Spleen (tissue), 11 donors: ENCODE measurements around the gene GATAD2A. TPM values are rescaled to one million over a fixed set of nuclear protein-coding genes. Genes with fewer than 3 reads are reported as not detected.

Experiments
- DNase-seq: peaks from one replicate; pipeline ENCODE4 v3.0.0-alpha.2; 2020
- H3K27ac ChIP-seq, 8 donors: fragments of 200-600 bp; sonication (generic) in 7 of 8; 1 replicate in 4 of 8; 2 replicates in 4 of 8; pipeline versions ENCODE4 v1.5.0 to v1.8.0; 2016 to 2021; ENCODE audit warnings: inconsistent platforms in 4 of 8, mild to moderate bottlenecking in 4 of 8, moderate library complexity in 1 of 8
- H3K27me3 ChIP-seq, 7 donors: fragments of 200-600 bp; sonication (generic) in 6 of 7; replicated peaks in 1 of 7; 1 replicate in 4 of 7; 2 replicates in 3 of 7; pipeline versions ENCODE4 v1.5.0 to v1.8.0; 2016 to 2021; ENCODE audit warnings: inconsistent platforms in 3 of 7, mild to moderate bottlenecking in 1 of 7
- H3K36me3 ChIP-seq, 6 donors: fragments of 200-600 bp; sonication (generic) in 5 of 6; 1 replicate in 4 of 6; 2 replicates in 2 of 6; pipeline versions ENCODE4 v1.5.0 to v1.8.0; 2016 to 2021; ENCODE audit warnings: inconsistent platforms in 2 of 6
- H3K4me1 ChIP-seq, 6 donors: fragments of 200-600 bp; sonication (generic) in 5 of 6; 1 replicate in 3 of 6; 2 replicates in 3 of 6; pipeline versions ENCODE4 v1.5.0 to v1.8.0; 2016 to 2021; ENCODE audit warnings: inconsistent platforms in 3 of 6
- H3K4me3 ChIP-seq, 8 donors: fragments of 200-600 bp; sonication (generic) in 7 of 8; 1 replicate in 4 of 8; 2 replicates in 4 of 8; pipeline versions ENCODE4 v1.5.0 to v1.8.0; 2016 to 2021; ENCODE audit warnings: inconsistent platforms in 4 of 8, mild to moderate bottlenecking in 4 of 8, moderate library complexity in 2 of 8
- H3K9me3 ChIP-seq, 8 donors: fragments of 200-600 bp; sonication (generic) in 7 of 8; 1 replicate in 4 of 8; 2 replicates in 4 of 8; pipeline versions ENCODE4 v1.5.0 to v1.8.0; 2016 to 2021; ENCODE audit warnings: inconsistent platforms in 4 of 8
- POLR2A ChIP-seq, 3 donors: fragments of 450-650 bp; IDR thresholded peaks; one replicate each; pipeline ENCODE4 v1.5.1; 2017; ENCODE audit warnings: antibody characterized with exemption in 3 of 3, mild to moderate bottlenecking in 1 of 3
- POLR2AphosphoS5 ChIP-seq, 3 donors: sonication (generic); formaldehyde crosslinking; IDR thresholded peaks; one replicate each; pipeline ENCODE4 v1.5.1; 2017; ENCODE audit warnings: antibody characterized with exemption in 3 of 3
- WGBS, 5 donors: extraction: QIAGEN DNeasy Blood & Tissue Kit in 3 of 5; methylation state at CpG; one replicate each; pipeline versions ENCODE4 v1.1.5 to v1.1.7; 2013 to 2018; 5-methylcytosine and 5-hydroxymethylcytosine counted together
- intact Hi-C: fragments of 100-400 bp; cut with DNase I; formaldehyde crosslinking; loops from one replicate; pipeline ENCODE4 v1.15.0; 2023; ENCODE audit warnings: low total_unique reads
- polyA plus RNA-seq, 3 donors: library from polyadenylated mRNA; stranded (reverse); fragments of 200-250 nt; gene quantifications; one replicate each; pipeline ENCODE4 v1.2.1, GENCODE V29; 2013
- total RNA-seq, 7 donors: library from RNA; depleted of rRNA in 3 of 7; stranded (reverse); fragments of >200 nt in 3 of 7; fragmentation: NEBNext Ultra II Directional in 4 of 7; extraction: Animal tissue kit (Norgen Biotek cat#: 25700) in 4 of 7; gene quantifications; one replicate each; pipeline versions ENCODE4 v1.1.0 to v1.2.1, GENCODE V29; 2016 to 2021
- TF ChIP-seq, protein P1 (sequence below), 11 experiments: fragments of 200-600 bp in 7 of 11; fragments of 450-650 bp in 4 of 11; sonication (generic) in 4 of 11; IDR thresholded peaks in 8 of 11; conservative IDR thresholded peaks in 3 of 11; 1 replicate in 7 of 11; 2 replicates in 4 of 11; pipeline versions ENCODE4 v1.4.0 to v1.8.0; 2016 to 2021; ENCODE audit warnings: antibody characterized with exemption in 11 of 11, inconsistent platforms in 4 of 11, mild to moderate bottlenecking in 1 of 11
- donor health status: healthy with polysubstance abuse.
- donor health status: DM: no; HTN: no; CAD: no; lungs with moderate emphysema.
- donor health status: DM: no; HTN: no; CAD: no.
- donor health status: Bipolar disorder and iron deficiency.
- donor health status: healthy.
- donor health status: DM: no; HTN: no; CAD: no.
- donor health status: DM: yes; HTN: yes; CAD: no.

GATAD2A gene
- total and polyA plus RNA-seq, 10 donors, result 11.6 to 122 (median 66.8) TPM

DNA sequence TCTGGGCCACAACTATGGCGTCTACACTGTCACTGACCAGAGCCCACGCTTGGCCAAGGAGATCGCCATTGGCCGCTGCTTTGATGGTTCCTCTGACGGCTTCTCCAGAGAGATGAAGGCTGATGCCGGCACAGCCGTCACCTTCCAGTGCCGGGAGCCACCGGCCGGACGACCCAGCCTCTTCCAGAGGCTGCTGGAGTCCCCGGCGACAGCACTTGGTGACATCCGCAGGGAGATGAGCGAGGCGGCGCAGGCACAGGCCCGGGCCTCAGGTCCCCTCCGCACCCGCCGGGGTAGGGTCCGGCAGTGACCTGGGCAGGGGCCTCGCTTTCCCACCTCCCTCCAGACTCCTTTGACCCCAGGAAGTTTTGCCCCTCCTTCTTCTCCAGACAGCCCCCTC lies 140.2 kb downstream of the GATAD2A start:
- TF ChIP-seq, protein P1, sequence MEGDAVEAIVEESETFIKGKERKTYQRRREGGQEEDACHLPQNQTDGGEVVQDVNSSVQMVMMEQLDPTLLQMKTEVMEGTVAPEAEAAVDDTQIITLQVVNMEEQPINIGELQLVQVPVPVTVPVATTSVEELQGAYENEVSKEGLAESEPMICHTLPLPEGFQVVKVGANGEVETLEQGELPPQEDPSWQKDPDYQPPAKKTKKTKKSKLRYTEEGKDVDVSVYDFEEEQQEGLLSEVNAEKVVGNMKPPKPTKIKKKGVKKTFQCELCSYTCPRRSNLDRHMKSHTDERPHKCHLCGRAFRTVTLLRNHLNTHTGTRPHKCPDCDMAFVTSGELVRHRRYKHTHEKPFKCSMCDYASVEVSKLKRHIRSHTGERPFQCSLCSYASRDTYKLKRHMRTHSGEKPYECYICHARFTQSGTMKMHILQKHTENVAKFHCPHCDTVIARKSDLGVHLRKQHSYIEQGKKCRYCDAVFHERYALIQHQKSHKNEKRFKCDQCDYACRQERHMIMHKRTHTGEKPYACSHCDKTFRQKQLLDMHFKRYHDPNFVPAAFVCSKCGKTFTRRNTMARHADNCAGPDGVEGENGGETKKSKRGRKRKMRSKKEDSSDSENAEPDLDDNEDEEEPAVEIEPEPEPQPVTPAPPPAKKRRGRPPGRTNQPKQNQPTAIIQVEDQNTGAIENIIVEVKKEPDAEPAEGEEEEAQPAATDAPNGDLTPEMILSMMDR (IDR thresholded peaks at IDR 0.05 in 8 of 11, conservative IDR thresholded peaks at IDR 0.05 in 3 of 11), result no peak
- TF ChIP-seq POLR2AphosphoS5 (IDR thresholded peaks at IDR 0.05) (no peak), POLR2A (IDR thresholded peaks at IDR 0.05) (no peak)
- 93 to 96% (median 94%) methylated on average over 15 to 23 of the region's 23 CpGs for WGBS, 5 donors
- intact Hi-C loops, result no loop called here
- Histone ChIP-seq H3K36me3 (no peaks in the 10 kb centered on the region), H3K4me1 (peaks cover 0 to 24% (median 12%) of the 10 kb centered on the region in 6 donors), H3K4me3 (no peak overlapping the region), H3K27me3 (peaks cover 0 to 97% (median 34%) of the 10 kb centered on the region in 7 donors), H3K9me3 (no peaks in the 10 kb centered on the region), H3K27ac (no peak overlapping the region)
- DNase-seq, result no peak

DNA sequence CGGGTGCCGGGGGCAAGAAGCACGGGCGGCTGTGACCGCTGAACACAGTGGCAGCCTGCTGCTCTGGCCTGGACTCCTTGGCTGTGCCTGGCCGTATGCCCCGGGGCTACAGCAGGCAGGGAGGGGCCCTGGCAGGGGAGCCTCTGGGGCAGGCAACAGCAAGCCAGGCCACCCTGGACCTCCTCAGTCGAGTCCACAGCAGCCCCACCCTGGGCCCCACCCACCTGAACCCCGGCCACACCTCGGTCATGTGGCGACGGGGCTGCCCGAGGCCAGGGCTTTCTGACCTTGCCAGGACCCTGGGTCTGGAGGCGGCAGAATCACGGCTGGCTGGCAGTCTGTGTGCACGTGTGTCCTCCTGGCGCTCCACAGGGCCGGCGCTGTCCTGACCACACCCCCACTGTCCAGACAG lies 141.3 kb downstream of the GATAD2A start:
- Histone ChIP-seq H3K4me3 (no peak overlapping the region), H3K9me3 (peaks cover 0 to 5% (median 0%) of the 10 kb centered on the region in 8 donors), H3K4me1 (peaks cover 0 to 13% (median 1%) of the 10 kb centered on the region in 6 donors), H3K27me3 (peaks cover 0 to 90% (median 24%) of the 10 kb centered on the region in 7 donors), H3K27ac (no peak overlapping the region), H3K36me3 (no peaks in the 10 kb centered on the region)
- no peak for DNase-seq
- WGBS, 5 donors, result 71 to 87% (median 77%) methylated on average over 4 to 19 of the region's 19 CpGs
- intact Hi-C loops, result no loop called here
- TF ChIP-seq POLR2A (IDR thresholded peaks at IDR 0.05) (no peak), POLR2AphosphoS5 (IDR thresholded peaks at IDR 0.05) (no peak)
- TF ChIP-seq, protein P1 (IDR thresholded peaks at IDR 0.05 in 8 of 11, conservative IDR thresholded peaks at IDR 0.05 in 3 of 11), result no peak

DNA sequence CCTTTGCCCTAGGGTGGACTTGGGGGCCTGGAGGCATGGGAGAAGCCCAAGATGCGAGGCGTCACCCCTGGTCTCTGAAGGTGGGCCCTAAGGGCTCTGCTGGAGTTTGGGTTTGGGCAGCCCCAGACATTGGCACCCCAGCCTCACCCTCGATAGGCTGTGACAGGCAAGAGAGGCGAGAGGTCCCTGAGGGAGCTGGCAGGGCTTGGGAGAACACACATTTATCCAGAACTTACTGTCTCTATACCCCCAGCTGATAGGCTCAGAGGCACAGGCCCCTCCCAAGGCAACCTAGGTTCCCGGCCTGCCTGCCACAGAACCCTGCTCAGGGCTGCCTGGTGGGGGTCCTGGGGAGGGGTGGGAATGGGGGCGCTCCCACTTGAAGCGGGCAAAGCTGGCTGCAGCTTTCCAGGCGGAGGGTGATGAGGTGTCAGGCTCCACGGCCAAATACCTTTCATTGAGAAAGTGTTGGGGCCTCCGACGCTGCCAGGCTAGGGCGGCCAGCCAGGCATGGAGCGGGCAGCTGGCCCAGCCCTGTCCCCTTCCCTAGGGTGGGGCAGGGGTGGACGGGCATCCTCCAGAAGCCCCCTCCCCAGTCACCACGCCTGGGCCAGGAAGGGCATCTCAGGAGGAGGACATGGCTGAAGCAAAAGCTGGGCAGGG lies 142.3 kb downstream of the GATAD2A start:
- H3K4me3 ChIP-seq, result no peak overlapping the region
- H3K9me3 ChIP-seq, result peaks cover 0 to 5% (median 0%) of the 10 kb centered on the region in 8 donors
- intact Hi-C loops, result no loop called here
- no peaks in the 10 kb centered on the region for H3K36me3 ChIP-seq
- no peak overlapping the region for H3K27ac ChIP-seq
- H3K27me3 ChIP-seq, result peaks cover 0 to 80% (median 17%) of the 10 kb centered on the region in 7 donors
- 75 to 82% (median 77%) methylated on average over 6 to 15 of the region's 15 CpGs for WGBS, 5 donors
- peaks cover 0 to 5% (median 0%) of the 10 kb centered on the region in 6 donors for H3K4me1 ChIP-seq
- TF ChIP-seq POLR2AphosphoS5 (IDR thresholded peaks at IDR 0.05), result no peak
- TF ChIP-seq POLR2A (IDR thresholded peaks at IDR 0.05), result no peak
- TF ChIP-seq, protein P1 (IDR thresholded peaks at IDR 0.05 in 8 of 11, conservative IDR thresholded peaks at IDR 0.05 in 3 of 11), result no peak
- DNase-seq, result no peak

DNA sequence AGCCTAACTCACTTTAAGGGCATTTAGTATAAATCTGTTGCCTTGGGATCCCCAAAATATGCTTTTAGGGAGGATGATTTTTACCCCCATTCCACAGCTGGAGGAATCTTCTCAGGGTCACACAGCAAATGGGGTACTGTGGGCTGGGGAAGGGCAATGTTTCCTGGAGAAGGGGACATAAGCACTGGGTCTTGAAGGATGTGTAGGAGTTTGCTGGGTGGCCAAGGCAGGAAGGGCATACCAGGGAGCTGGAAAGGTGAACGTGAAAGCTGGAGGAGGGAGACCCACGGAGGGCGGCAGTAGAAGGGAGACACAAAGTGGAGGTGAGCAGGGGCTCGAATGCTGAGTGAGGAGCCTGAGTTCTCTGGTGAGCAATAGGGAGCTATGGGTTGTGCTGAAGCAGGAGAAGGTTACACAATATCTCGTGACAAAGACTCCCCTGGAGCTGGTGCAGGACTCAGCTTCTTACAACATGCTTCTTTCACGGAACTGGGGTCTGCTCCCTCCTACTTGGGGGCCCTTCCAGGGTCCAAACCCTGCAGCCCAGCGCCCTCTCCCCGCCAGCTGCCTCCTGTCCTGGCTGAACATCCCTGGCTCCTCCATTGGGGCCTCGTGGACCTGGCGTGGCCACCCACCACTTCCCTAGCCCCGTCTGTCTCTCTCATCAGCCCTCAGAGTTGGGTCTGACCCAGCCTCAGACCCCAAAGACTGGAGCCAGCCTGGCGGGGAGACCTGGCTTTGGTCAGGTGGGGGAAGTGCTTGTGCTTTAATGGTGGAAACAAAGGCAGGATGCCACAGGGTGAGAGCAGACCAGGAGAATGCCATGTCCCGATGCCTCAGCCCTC lies 143.7 kb downstream of the GATAD2A start:
- Histone ChIP-seq H3K4me1 (no peaks in the 10 kb centered on the region), H3K9me3 (peaks cover 0 to 5% (median 0%) of the 10 kb centered on the region in 8 donors), H3K27me3 (peaks cover 0 to 71% (median 11%) of the 10 kb centered on the region in 7 donors), H3K4me3 (no peak overlapping the region), H3K27ac (no peak overlapping the region), H3K36me3 (no peaks in the 10 kb centered on the region)
- TF ChIP-seq POLR2AphosphoS5 (IDR thresholded peaks at IDR 0.05) (no peak), POLR2A (IDR thresholded peaks at IDR 0.05) (no peak)
- TF ChIP-seq, protein P1 (IDR thresholded peaks at IDR 0.05 in 8 of 11, conservative IDR thresholded peaks at IDR 0.05 in 3 of 11), result no peak
- intact Hi-C loops, result no loop called here
- DNase-seq, result no peak
- 38 to 55% (median 49%) methylated on average over 13 of the region's 13 CpGs for WGBS, 5 donors
